Endometrium (tissue), 2 donors: Measurements from ENCODE around the gene PHAF1.
A peak's percentile ranks its signal among the peaks of the same experiment; 100 is the strongest.

Experiments used
- FAIRE-seq: peaks from 2 replicates; lab custom pipeline; 2012; peaks lifted over from hg19 to GRCh38; lab: Jason Lieb, UNC
- donor health status: control.
- donor health status: control.

PHAF1 gene

GRCh38 chr16:67182288-67182687, 72.5 kb downstream of the PHAF1 start:
- FAIRE-seq, result no peak

GRCh38 chr16:67183284-67183626, 73.5 kb downstream of the PHAF1 start:
- no peak for FAIRE-seq

- peak; percentile 95 for FAIRE-seq
These were observed 74.1 kb downstream of the PHAF1 start, which contains the start of gene MATCAP1 for GRCh38 chr16:67183627-67184452. TSS of gene MATCAP1 (minus strand) at chr16:67183963. CDS start at chr16:67180610, 3,353 bp downstream.

- no peak for FAIRE-seq
These were observed 74.8 kb downstream of the PHAF1 start for GRCh38 chr16:67184453-67184994.

GRCh38 chr16:67184995-67185650, 75.4 kb downstream of the PHAF1 start:
- no peak for FAIRE-seq

- no peak for FAIRE-seq
These were observed 76.0 kb downstream of the PHAF1 start for GRCh38 chr16:67185651-67186134.

- no peak for FAIRE-seq
These were observed 76.8 kb downstream of the PHAF1 start for GRCh38 chr16:67186550-67186950.

- no peak for FAIRE-seq
These were observed 77.6 kb downstream of the PHAF1 start for GRCh38 chr16:67187175-67187890.

- FAIRE-seq, result no peak
These were observed 78.6 kb downstream of the PHAF1 start for GRCh38 chr16:67188323-67188722.

- no peak for FAIRE-seq
These were observed 79.1 kb downstream of the PHAF1 start for GRCh38 chr16:67188798-67189197.

- FAIRE-seq, result no peak
These were observed 80.3 kb downstream of the PHAF1 start, which contains the start of gene EXOC3L1 for GRCh38 chr16:67190041-67190440. TSS of gene EXOC3L1 (minus strand) at chr16:67190136. CDS start at chr16:67189676, 460 bp downstream.

GRCh38 chr16:67190448-67191399, 81.0 kb downstream of the PHAF1 start:
- no peak for FAIRE-seq

- no peak for FAIRE-seq
These were observed 81.8 kb downstream of the PHAF1 start for GRCh38 chr16:67191411-67191994.

- FAIRE-seq, result no peak
These were observed 82.4 kb downstream of the PHAF1 start, which contains the start of gene E2F4 for GRCh38 chr16:67191995-67192681. TSS of gene E2F4 (plus strand) at chr16:67192155. CDS start at chr16:67192228, 73 bp downstream.

- FAIRE-seq, result no peak
These were observed 83.1 kb downstream of the PHAF1 start for GRCh38 chr16:67192781-67193361.

- no peak for FAIRE-seq
These were observed 83.8 kb downstream of the PHAF1 start for GRCh38 chr16:67193536-67193935.

- no peak for FAIRE-seq
These were observed 84.5 kb downstream of the PHAF1 start for GRCh38 chr16:67194260-67194659.

GRCh38 chr16:67195676-67196075, 85.9 kb downstream of the PHAF1 start:
- FAIRE-seq, result no peak

- no peak for FAIRE-seq
These were observed 87.1 kb downstream of the PHAF1 start for GRCh38 chr16:67196881-67197280.

- no peak for FAIRE-seq
These were observed 88.0 kb downstream of the PHAF1 start for GRCh38 chr16:67197704-67198103.
